ENCODE measurements around the gene PCDHGA11. TPM values are rescaled to one million over a fixed set of nuclear protein-coding genes. Genes with fewer than 3 reads are reported as not detected.
A peak's percentile ranks its signal among the peaks of the same experiment; 100 is the strongest.

PCDHGA11 gene
- total RNA-seq: 10.3 and 11.5 TPM in 2 replicates
- polyA plus RNA-seq: 8.0 and 8.1 TPM in 2 replicates
- 5.5 and 6.1 TPM in 2 replicates for polyA plus RNA-seq (2011; cell fraction: cytosol; rRNA removed)
- polyA plus RNA-seq (2011; cell fraction: nucleus; rRNA removed): 6.1 and 7.6 TPM in 2 replicates
- polyA plus RNA-seq (2012): 6.3 and 6.8 TPM in 2 replicates
- polyA minus RNA-seq: 16.7 and 17.3 TPM in 2 replicates
- not detected for polyA minus RNA-seq (2011; cell fraction: cytosol; rRNA and poly(A)+ RNA removed)
- polyA minus RNA-seq (2011; cell fraction: nucleus; rRNA and poly(A)+ RNA removed): 27.0 and 30.1 TPM in 2 replicates
- percentile 64 among the genes with signal in this experiment for Bru-seq, nascent RNA
- BruChase-seq, experiment 1, labeled RNA remaining after a 6-hour chase: percentile 91 among the genes with signal in this experiment
- BruChase-seq, experiment 2, labeled RNA remaining after a 2-hour chase: percentile 84 among the genes with signal in this experiment
- long read RNA-seq, full-length matches to known transcripts: 4 of 4 reads
- long read RNA-seq, partial matches to known transcripts: 0 of 4 reads
- long read RNA-seq, other reads (novel, unspliced or antisense): 0 of 4 reads

- Histone ChIP-seq H3K36me3 (ENCODE audit: control insufficient read depth in 2 of 2, extremely low read depth in 1 of 2, insufficient read depth in 2 of 2, low read length in 2 of 2) (no peaks in the 10 kb centered on the region), H3K27me3 (ENCODE audit: control insufficient read depth in 2 of 2, insufficient read depth in 2 of 2, low read length in 2 of 2) (peaks cover 40 to 84% of the 10 kb centered on the region in 2 experiments), H3K9ac (replicated peaks; ENCODE audit: extremely low read depth, insufficient read depth, low read length) (peak within 1 kb of the TSS; percentile 60), H4K20me1 (replicated peaks; ENCODE audit: control insufficient read depth, extremely low read depth, insufficient read depth, low read length) (no peaks in the 10 kb centered on the region), H3K79me2 (ENCODE audit: control insufficient read depth, insufficient read depth, low read length) (no peaks in the 10 kb centered on the region), H3K9me3 (replicated peaks; ENCODE audit: control insufficient read depth, insufficient read depth, low read length) (peaks cover 8% of the 10 kb centered on the region), H2AFZ (ENCODE audit: low read depth, low read length) (peak within 1 kb of the TSS; percentile 84), H3K4me2 (ENCODE audit: insufficient read depth, low read length) (peak within 1 kb of the TSS; percentile 90), H3K9me1 (replicated peaks; ENCODE audit: control insufficient read depth, extremely low read depth, insufficient read depth, low read length) (no peaks in the 10 kb centered on the region), H3K27ac (ENCODE audit: insufficient read depth, low read depth, low read length) (no peak within 1 kb of the TSS), H3K4me1 (ENCODE audit: control insufficient read depth, extremely low read depth, insufficient read depth, low read length) (peaks cover 15% of the 10 kb centered on the region), H3K4me3 (replicated peaks in 1 of 3; ENCODE audit: insufficient read depth in 1 of 3, low read depth in 1 of 3, low read length in 3 of 3) (peak within 1 kb of the TSS; percentile 39 to 83 (median 66))
- ChIA-PET POLR2A (interaction anchor here (1.9 to 2.2 kb wide), 2 partner anchors 9 to 137 kb away, joined by 8 read pairs; partner anchors contain the start of gene PCDHGA12), CTCF (interaction anchor here (0.6 to 11.3 kb wide), 40 partner anchors 8 to 212 kb away, joined by 3 to 335 read pairs (median 6); partner anchors contain the start of genes DIAPH1, PCDHB12, PCDHGA1 and PCDHGA10)
- FAIRE-seq (peak; percentile 71), DNase-seq (ENCODE audit: low read depth, low spot score) (peak; percentile 78)
- intact Hi-C loops (cut with micrococcal nuclease) (loop anchor here (1.0 to 5.0 kb wide), 4 partner anchors 9 to 103 kb away; partner anchors contain the start of genes PCDHGA12, PCDHGA6 and PCDHGB3), dilution Hi-C loops (cut with MboI; ENCODE audit: extremely low pct_ligation_motif_present, low sequenced_read_pairs) (no loop called here)
- BruUV-seq (replicated peaks): TSS peak; percentile 41
- TF ChIP-seq EZH2 (IDR thresholded peaks at IDR 0.05; ENCODE audit: borderline replicate concordance, low read depth, low read length, severe bottlenecking) (no peak), CTCF (IDR thresholded peaks at IDR 0.05; ENCODE audit: extremely low read depth in 1 of 2, insufficient read depth in 1 of 2, low read depth in 1 of 2, low read length in 2 of 2) (peak; percentile 53 to 71)
Measured at GRCh38 chr5:141420855-141421488, at the start of gene PCDHGA11. TSS of gene PCDHGA11 (plus strand) at chr5:141421051. CDS start at chr5:141421228, 177 bp downstream.

Data from endothelial cell of umbilical vein (primary cell).